Measurements from ENCODE around the gene MAN2A1. TPM values are rescaled to one million over a fixed set of nuclear protein-coding genes. Genes with fewer than 3 reads are reported as not detected.
A peak's percentile ranks its signal among the peaks of the same experiment; 100 is the strongest.

Gene MAN2A1
- total RNA-seq, 6 experiments from 2014 or later: 48.1 to 68.8 (median 61.9) TPM

DNA sequence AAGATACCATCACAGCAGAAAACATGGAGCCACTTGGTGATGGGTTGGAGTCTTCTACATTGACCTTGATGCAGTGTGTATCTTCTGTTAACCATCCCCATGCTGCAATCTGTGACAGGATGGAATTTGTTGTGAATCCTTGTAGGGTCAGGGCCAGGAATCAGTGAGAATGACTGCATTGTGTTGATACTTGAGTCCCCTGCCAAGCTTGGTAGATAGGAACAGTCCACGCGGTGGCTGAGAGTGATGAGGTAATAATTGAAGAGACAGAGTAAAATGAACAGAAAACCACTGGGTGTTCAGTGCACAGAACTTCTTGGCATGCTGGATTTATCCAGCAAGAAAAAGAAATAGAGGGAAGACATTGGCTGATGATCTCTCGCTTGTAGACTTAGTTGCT is 217.5 kb downstream of the MAN2A1 start:
- Histone ChIP-seq H3K4me3 (no peak overlapping the region), H3K9me3 (no peaks in the 10 kb centered on the region), H3K27me3 (no peaks in the 10 kb centered on the region), H3K36me3 (no peaks in the 10 kb centered on the region), H3K27ac (no peak overlapping the region), H3K4me1 (peaks cover 0 to 12% (median 3%) of the 10 kb centered on the region in 4 donors)
- intact Hi-C loops (cut with DNase I): no loop called here
- WGBS (ENCODE audit: insufficient coverage, low coverage, low lambda C conversion rate, missing lambda C conversion rate): 68% methylated on average over 3 of the region's 3 CpGs
- TF ChIP-seq, protein P1, sequence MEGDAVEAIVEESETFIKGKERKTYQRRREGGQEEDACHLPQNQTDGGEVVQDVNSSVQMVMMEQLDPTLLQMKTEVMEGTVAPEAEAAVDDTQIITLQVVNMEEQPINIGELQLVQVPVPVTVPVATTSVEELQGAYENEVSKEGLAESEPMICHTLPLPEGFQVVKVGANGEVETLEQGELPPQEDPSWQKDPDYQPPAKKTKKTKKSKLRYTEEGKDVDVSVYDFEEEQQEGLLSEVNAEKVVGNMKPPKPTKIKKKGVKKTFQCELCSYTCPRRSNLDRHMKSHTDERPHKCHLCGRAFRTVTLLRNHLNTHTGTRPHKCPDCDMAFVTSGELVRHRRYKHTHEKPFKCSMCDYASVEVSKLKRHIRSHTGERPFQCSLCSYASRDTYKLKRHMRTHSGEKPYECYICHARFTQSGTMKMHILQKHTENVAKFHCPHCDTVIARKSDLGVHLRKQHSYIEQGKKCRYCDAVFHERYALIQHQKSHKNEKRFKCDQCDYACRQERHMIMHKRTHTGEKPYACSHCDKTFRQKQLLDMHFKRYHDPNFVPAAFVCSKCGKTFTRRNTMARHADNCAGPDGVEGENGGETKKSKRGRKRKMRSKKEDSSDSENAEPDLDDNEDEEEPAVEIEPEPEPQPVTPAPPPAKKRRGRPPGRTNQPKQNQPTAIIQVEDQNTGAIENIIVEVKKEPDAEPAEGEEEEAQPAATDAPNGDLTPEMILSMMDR (IDR thresholded peaks at IDR 0.05): no peak
- no peak for TF ChIP-seq POLR2A (IDR thresholded peaks at IDR 0.05)
- no peak for DNase-seq
- ATAC-seq: no peak

DNA sequence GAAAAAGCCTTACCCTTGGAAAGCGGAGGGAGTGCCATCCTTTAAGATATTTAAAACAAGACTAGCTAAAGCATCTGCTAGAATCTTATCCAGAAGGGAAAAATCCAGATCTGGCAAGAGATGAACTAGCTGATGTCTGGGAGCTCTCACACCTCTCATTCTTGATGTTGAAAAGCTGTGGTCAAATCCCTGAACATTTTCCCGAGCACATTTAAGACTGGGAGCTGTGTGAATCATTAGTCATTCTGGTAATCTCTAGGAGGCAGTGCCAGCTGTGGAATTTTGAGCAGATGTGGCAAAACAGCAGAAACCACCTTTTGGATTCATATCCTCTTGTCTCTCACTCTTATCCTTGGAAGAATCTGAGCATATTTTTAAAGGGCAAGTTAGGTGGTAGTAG is 218.0 kb downstream of the MAN2A1 start:
- H3K27me3 ChIP-seq: no peaks in the 10 kb centered on the region
- DNase-seq (no peak), ATAC-seq (peak in 1 of 4 donors; percentile 53)
- H3K4me3 ChIP-seq: no peak overlapping the region
- no peaks in the 10 kb centered on the region for H3K36me3 ChIP-seq
- no peak overlapping the region for H3K27ac ChIP-seq
- 70% methylated on average over 2 of the region's 2 CpGs for WGBS (ENCODE audit: insufficient coverage, low coverage, low lambda C conversion rate, missing lambda C conversion rate)
- TF ChIP-seq POLR2A (IDR thresholded peaks at IDR 0.05): no peak
- TF ChIP-seq, protein P1 (IDR thresholded peaks at IDR 0.05): no peak
- peaks cover 0 to 6% (median under 1%) of the 10 kb centered on the region in 4 donors for H3K4me1 ChIP-seq
- no peaks in the 10 kb centered on the region for H3K9me3 ChIP-seq
- intact Hi-C loops (cut with DNase I): no loop called here

GRCh38 chr5:109908366-109908765 is 218.6 kb downstream of the MAN2A1 start:
- Histone ChIP-seq H3K4me3 (no peak overlapping the region), H3K27me3 (no peaks in the 10 kb centered on the region), H3K9me3 (no peaks in the 10 kb centered on the region), H3K4me1 (no peaks in the 10 kb centered on the region), H3K36me3 (no peaks in the 10 kb centered on the region), H3K27ac (no peak overlapping the region)
- TF ChIP-seq POLR2A (IDR thresholded peaks at IDR 0.05): no peak
- TF ChIP-seq, protein P1 (IDR thresholded peaks at IDR 0.05): no peak
- DNase-seq (no peak), ATAC-seq (no peak)
- WGBS (ENCODE audit: insufficient coverage, low coverage, low lambda C conversion rate, missing lambda C conversion rate): 81% methylated on average over 3 of the region's 3 CpGs
- intact Hi-C loops (cut with DNase I): no loop called here

GRCh38 chr5:109910874-109911273 is 221.1 kb downstream of the MAN2A1 start:
- TF ChIP-seq POLR2A (IDR thresholded peaks at IDR 0.05): no peak
- TF ChIP-seq, protein P1 (IDR thresholded peaks at IDR 0.05): no peak
- Histone ChIP-seq H3K36me3 (no peaks in the 10 kb centered on the region), H3K27ac (no peak overlapping the region), H3K27me3 (no peaks in the 10 kb centered on the region), H3K9me3 (no peaks in the 10 kb centered on the region), H3K4me1 (no peaks in the 10 kb centered on the region), H3K4me3 (no peak overlapping the region)
- intact Hi-C loops (cut with DNase I): no loop called here
- no peak for DNase-seq
- no peak for ATAC-seq
- 73% methylated on average over 5 of the region's 5 CpGs for WGBS (ENCODE audit: insufficient coverage, low coverage, low lambda C conversion rate, missing lambda C conversion rate)

DNA sequence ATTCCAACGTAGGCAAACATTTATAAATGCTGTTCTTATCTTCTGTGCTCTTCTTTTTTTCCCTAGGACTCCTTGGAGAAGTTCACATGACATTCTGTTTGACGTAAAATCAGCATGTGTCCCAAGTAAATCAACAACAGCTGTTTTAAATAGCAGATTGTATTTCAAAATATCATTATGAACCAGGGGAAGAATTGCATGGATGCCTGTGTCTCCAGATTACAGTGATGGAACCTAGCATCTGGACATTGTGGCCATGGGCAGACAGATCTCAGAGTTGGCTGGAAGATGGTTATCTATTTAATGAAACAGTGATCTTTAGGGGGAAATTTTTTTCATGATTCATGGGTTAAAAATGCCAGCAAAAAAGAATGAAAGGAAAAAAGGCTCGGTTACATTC is 222.0 kb downstream of the MAN2A1 start:
- intact Hi-C loops (cut with DNase I): no loop called here
- Histone ChIP-seq H3K4me1 (no peaks in the 10 kb centered on the region), H3K36me3 (no peaks in the 10 kb centered on the region), H3K27ac (no peak overlapping the region), H3K27me3 (no peaks in the 10 kb centered on the region), H3K4me3 (no peak overlapping the region), H3K9me3 (no peaks in the 10 kb centered on the region)
- TF ChIP-seq, protein P1 (IDR thresholded peaks at IDR 0.05): no peak
- no peak for TF ChIP-seq POLR2A (IDR thresholded peaks at IDR 0.05)
- WGBS (ENCODE audit: insufficient coverage, low coverage, low lambda C conversion rate, missing lambda C conversion rate): 68% methylated on average over 3 of the region's 3 CpGs
- ATAC-seq (no peak), DNase-seq (no peak)

All from right lobe of liver (tissue), 6 donors.